GM23338 (cell line): Measurements from ENCODE around the gene LAMA1. TPM values are rescaled to one million over a fixed set of nuclear protein-coding genes. Genes with fewer than 3 reads are reported as not detected.

Experiments
- ATAC-seq: fragments of 200-7000 bp; cut with Tn5 transposase; 3 replicates; pipeline ENCODE4 v1.9.1; 2020
- DNase-seq: peaks from one replicate; pipeline ENCODE4 v3.0.0-alpha.2; 2015; ENCODE audit warnings: low spot score
- H2AFZ ChIP-seq: fragments of 200-600 bp; sonication (generic); 2 replicates; pipeline ENCODE4 v1.8.0; 2016; ENCODE audit warnings: antibody characterized with exemption, mild to moderate bottlenecking, moderate library complexity
- H3F3A ChIP-seq: fragments of 200-600 bp; sonication (generic); replicated peaks from 2 replicates; pipeline ENCODE4 v1.8.0; 2017; ENCODE audit warnings: antibody characterized with exemption, mixed run types, low read depth
- H3K27ac ChIP-seq: fragments of 200-600 bp; sonication (generic); 2 replicates; pipeline ENCODE4 v1.6.1; 2016; ENCODE audit warnings: low read depth
- H3K27me3 ChIP-seq: fragments of 200-600 bp; sonication (generic); 2 replicates; pipeline ENCODE4 v1.8.0; 2016; ENCODE audit warnings: mild to moderate bottlenecking, mixed run types, moderate library complexity; ENCODE audit not compliant: insufficient read depth
- H3K36me3 ChIP-seq: fragments of 200-600 bp; sonication (generic); 2 replicates; pipeline ENCODE4 v1.8.0; 2016; ENCODE audit warnings: mild to moderate bottlenecking; ENCODE audit not compliant: insufficient read depth
- H3K4me1 ChIP-seq: fragments of 200-600 bp; sonication (generic); 2 replicates; pipeline ENCODE4 v1.8.0; 2016; ENCODE audit warnings: mild to moderate bottlenecking, moderate library complexity; ENCODE audit not compliant: insufficient read depth
- H3K4me2 ChIP-seq: fragments of 200-600 bp; sonication (generic); 2 replicates; pipeline ENCODE4 v1.7.1; 2017; ENCODE audit warnings: mixed run types
- H3K4me3 ChIP-seq: fragments of 200-600 bp; sonication (generic); 2 replicates; pipeline ENCODE4 v1.6.1; 2016; ENCODE audit warnings: mixed run types
- H3K79me2 ChIP-seq: fragments of 200-600 bp; sonication (generic); replicated peaks from 2 replicates; pipeline ENCODE4 v1.8.0; 2017; ENCODE audit warnings: mild to moderate bottlenecking; ENCODE audit not compliant: insufficient read depth
- H3K9me2 ChIP-seq: fragments of 200-600 bp; sonication (generic); 2 replicates; pipeline ENCODE4 v1.8.0; 2017; ENCODE audit not compliant: insufficient read depth
- H4K20me1 ChIP-seq: fragments of 200-600 bp; sonication (generic); replicated peaks from 2 replicates; pipeline ENCODE4 v1.8.0; 2017; ENCODE audit warnings: mild to moderate bottlenecking; ENCODE audit not compliant: insufficient read depth
- H3K27ac Mint-ChIP-seq: 2 replicates; pipeline ENCODE4 v1.8.0; 2020; ENCODE audit warnings: inconsistent platforms, mild to moderate bottlenecking, moderate library complexity, mixed read lengths
- H3K27me3 Mint-ChIP-seq: 3 replicates; pipeline ENCODE4 v1.8.0; 2022; ENCODE audit warnings: low read depth, mild to moderate bottlenecking, moderate library complexity, mixed read lengths, inconsistent platforms; ENCODE audit not compliant: insufficient read depth, poor library complexity
- H3K36me3 Mint-ChIP-seq: 3 replicates; pipeline ENCODE4 v1.8.0; 2021; ENCODE audit warnings: low read depth, mild to moderate bottlenecking, inconsistent platforms, moderate library complexity, mixed read lengths
- H3K4me1 Mint-ChIP-seq: 3 replicates; pipeline ENCODE4 v1.8.0; 2020; ENCODE audit warnings: mild to moderate bottlenecking, inconsistent platforms, mixed read lengths
- H3K4me3 Mint-ChIP-seq: 3 replicates; pipeline ENCODE4 v1.8.0; 2021; ENCODE audit warnings: moderate library complexity, mild to moderate bottlenecking, inconsistent platforms, mixed read lengths
- H3K9me3 Mint-ChIP-seq: 3 replicates; pipeline ENCODE4 v1.8.0; 2020; ENCODE audit warnings: moderate library complexity, mild to moderate bottlenecking, inconsistent platforms, mixed read lengths
- EZH2 ChIP-seq: fragments of 200-600 bp; sonication (generic); IDR thresholded peaks from one replicate; pipeline ENCODE4 v1.8.0; 2017; ENCODE audit warnings: antibody characterized with exemption, mild to moderate bottlenecking, low read depth; ENCODE audit not compliant: unreplicated experiment
- JUNB ChIP-seq: IDR thresholded peaks from one replicate; pipeline ENCODE4 v1.6.1; 2016; ENCODE audit warnings: antibody characterized with exemption; ENCODE audit not compliant: unreplicated experiment
- NANOG ChIP-seq: IDR thresholded peaks from 2 replicates; pipeline ENCODE4 v1.6.1; 2016; ENCODE audit warnings: antibody characterized with exemption, borderline replicate concordance
- POLR2AphosphoS5 ChIP-seq: IDR thresholded peaks from 2 replicates; pipeline ENCODE4 v1.6.1; 2016; ENCODE audit warnings: antibody characterized with exemption, low read depth
- STAT1 ChIP-seq: IDR thresholded peaks from one replicate; pipeline ENCODE4 v1.6.1; 2016; ENCODE audit warnings: antibody characterized with exemption; ENCODE audit not compliant: unreplicated experiment
- ZNF114 ChIP-seq: fragments of 250-450 bp; sonication (Bioruptor Pico); IDR thresholded peaks from 2 replicates; pipeline ENCODE4 v1.5.0; 2020; ENCODE audit warnings: mild to moderate bottlenecking, moderate library complexity
- polyA plus RNA-seq: library from polyadenylated mRNA; unstranded; fragments of >200 nt; fragmentation: Nextera tagmentation; extraction: Ambion mirVana; gene quantifications from 2 replicates; pipeline ENCODE4 v1.2.1, GENCODE V29; 2016
- total RNA-seq: library from RNA; depleted of rRNA; stranded (reverse); fragments of >200 nt; shearing (Covaris generic); gene quantifications from 2 replicates; pipeline ENCODE4 v1.2.3, GENCODE V29; 2014
- TF ChIP-seq, protein P1 (sequence below), 2 experiments: fragments of 200-600 bp in 1 of 2; sonication (generic) in 1 of 2; conservative IDR thresholded peaks; 2 replicates each; pipeline versions ENCODE4 v1.5.1 to v1.6.1; 2016 to 2017; ENCODE audit warnings: antibody characterized with exemption in 2 of 2, low read depth in 2 of 2, mild to moderate bottlenecking in 2 of 2, moderate library complexity in 1 of 2
- TF ChIP-seq, protein P2 (sequence below): fragments of 250-450 bp; sonication (Bioruptor Pico); IDR thresholded peaks from 2 replicates; pipeline ENCODE4 v1.5.0; 2020; ENCODE audit warnings: mild to moderate bottlenecking, moderate library complexity
- TF ChIP-seq, protein P3 (sequence below): IDR thresholded peaks from one replicate; pipeline ENCODE4 v1.6.1; 2018; ENCODE audit warnings: antibody characterized with exemption; ENCODE audit not compliant: unreplicated experiment

LAMA1 gene
- total and polyA plus RNA-seq, 2 experiments from 2014 or later = 14.8 to 52.3 TPM

DNA sequence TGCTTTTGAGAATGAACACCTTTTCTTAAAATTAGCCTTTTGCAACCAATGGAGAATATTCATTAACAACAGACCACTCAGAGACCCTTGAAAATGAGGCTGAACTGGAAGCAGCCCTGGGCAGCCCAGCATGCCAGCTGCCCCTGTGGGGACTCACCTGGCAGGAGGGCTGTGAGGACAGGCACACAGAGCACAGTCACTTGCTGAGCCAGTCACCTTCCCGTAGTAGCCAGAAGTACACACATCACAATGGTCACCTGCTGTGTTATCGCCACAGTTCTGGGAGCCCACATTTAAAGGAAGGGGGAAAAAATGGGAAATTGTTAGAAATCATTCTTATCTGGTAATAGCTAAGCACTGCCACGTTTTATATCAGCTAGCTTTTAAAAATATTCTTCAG lies 115.5 kb downstream of the LAMA1 start:
- Histone ChIP-seq H3K27me3 (no peaks in the 10 kb centered on the region), H3K4me2 (no peak overlapping the region), H3K79me2 (no peaks in the 10 kb centered on the region), H3F3A (no peaks in the 10 kb centered on the region), H2AFZ (no peak overlapping the region), H3K4me1 (0 out of 2 replicates have a peak, but pooled peaks cover 2% of the 10 kb centered on the region), H3K4me3 (no peak overlapping the region), H3K27ac (no peak overlapping the region), H3K9me2 (no peaks in the 10 kb centered on the region), H3K36me3 (no peaks in the 10 kb centered on the region; the same call in 1 of the 2 replicates), H4K20me1 (no peaks in the 10 kb centered on the region)
- peaks cover 22% of the 10 kb centered on the region for H3K4me1 Mint-ChIP-seq
- no peak for TF ChIP-seq STAT1
- no peak for TF ChIP-seq ZNF114
- TF ChIP-seq EZH2 = no peak
- TF ChIP-seq, protein P1, sequence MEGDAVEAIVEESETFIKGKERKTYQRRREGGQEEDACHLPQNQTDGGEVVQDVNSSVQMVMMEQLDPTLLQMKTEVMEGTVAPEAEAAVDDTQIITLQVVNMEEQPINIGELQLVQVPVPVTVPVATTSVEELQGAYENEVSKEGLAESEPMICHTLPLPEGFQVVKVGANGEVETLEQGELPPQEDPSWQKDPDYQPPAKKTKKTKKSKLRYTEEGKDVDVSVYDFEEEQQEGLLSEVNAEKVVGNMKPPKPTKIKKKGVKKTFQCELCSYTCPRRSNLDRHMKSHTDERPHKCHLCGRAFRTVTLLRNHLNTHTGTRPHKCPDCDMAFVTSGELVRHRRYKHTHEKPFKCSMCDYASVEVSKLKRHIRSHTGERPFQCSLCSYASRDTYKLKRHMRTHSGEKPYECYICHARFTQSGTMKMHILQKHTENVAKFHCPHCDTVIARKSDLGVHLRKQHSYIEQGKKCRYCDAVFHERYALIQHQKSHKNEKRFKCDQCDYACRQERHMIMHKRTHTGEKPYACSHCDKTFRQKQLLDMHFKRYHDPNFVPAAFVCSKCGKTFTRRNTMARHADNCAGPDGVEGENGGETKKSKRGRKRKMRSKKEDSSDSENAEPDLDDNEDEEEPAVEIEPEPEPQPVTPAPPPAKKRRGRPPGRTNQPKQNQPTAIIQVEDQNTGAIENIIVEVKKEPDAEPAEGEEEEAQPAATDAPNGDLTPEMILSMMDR (conservative IDR thresholded peaks at IDR 0.05; ENCODE audit: low read depth in 2 of 2) = no peak
- no peak for TF ChIP-seq POLR2AphosphoS5
- TF ChIP-seq, protein P2, sequence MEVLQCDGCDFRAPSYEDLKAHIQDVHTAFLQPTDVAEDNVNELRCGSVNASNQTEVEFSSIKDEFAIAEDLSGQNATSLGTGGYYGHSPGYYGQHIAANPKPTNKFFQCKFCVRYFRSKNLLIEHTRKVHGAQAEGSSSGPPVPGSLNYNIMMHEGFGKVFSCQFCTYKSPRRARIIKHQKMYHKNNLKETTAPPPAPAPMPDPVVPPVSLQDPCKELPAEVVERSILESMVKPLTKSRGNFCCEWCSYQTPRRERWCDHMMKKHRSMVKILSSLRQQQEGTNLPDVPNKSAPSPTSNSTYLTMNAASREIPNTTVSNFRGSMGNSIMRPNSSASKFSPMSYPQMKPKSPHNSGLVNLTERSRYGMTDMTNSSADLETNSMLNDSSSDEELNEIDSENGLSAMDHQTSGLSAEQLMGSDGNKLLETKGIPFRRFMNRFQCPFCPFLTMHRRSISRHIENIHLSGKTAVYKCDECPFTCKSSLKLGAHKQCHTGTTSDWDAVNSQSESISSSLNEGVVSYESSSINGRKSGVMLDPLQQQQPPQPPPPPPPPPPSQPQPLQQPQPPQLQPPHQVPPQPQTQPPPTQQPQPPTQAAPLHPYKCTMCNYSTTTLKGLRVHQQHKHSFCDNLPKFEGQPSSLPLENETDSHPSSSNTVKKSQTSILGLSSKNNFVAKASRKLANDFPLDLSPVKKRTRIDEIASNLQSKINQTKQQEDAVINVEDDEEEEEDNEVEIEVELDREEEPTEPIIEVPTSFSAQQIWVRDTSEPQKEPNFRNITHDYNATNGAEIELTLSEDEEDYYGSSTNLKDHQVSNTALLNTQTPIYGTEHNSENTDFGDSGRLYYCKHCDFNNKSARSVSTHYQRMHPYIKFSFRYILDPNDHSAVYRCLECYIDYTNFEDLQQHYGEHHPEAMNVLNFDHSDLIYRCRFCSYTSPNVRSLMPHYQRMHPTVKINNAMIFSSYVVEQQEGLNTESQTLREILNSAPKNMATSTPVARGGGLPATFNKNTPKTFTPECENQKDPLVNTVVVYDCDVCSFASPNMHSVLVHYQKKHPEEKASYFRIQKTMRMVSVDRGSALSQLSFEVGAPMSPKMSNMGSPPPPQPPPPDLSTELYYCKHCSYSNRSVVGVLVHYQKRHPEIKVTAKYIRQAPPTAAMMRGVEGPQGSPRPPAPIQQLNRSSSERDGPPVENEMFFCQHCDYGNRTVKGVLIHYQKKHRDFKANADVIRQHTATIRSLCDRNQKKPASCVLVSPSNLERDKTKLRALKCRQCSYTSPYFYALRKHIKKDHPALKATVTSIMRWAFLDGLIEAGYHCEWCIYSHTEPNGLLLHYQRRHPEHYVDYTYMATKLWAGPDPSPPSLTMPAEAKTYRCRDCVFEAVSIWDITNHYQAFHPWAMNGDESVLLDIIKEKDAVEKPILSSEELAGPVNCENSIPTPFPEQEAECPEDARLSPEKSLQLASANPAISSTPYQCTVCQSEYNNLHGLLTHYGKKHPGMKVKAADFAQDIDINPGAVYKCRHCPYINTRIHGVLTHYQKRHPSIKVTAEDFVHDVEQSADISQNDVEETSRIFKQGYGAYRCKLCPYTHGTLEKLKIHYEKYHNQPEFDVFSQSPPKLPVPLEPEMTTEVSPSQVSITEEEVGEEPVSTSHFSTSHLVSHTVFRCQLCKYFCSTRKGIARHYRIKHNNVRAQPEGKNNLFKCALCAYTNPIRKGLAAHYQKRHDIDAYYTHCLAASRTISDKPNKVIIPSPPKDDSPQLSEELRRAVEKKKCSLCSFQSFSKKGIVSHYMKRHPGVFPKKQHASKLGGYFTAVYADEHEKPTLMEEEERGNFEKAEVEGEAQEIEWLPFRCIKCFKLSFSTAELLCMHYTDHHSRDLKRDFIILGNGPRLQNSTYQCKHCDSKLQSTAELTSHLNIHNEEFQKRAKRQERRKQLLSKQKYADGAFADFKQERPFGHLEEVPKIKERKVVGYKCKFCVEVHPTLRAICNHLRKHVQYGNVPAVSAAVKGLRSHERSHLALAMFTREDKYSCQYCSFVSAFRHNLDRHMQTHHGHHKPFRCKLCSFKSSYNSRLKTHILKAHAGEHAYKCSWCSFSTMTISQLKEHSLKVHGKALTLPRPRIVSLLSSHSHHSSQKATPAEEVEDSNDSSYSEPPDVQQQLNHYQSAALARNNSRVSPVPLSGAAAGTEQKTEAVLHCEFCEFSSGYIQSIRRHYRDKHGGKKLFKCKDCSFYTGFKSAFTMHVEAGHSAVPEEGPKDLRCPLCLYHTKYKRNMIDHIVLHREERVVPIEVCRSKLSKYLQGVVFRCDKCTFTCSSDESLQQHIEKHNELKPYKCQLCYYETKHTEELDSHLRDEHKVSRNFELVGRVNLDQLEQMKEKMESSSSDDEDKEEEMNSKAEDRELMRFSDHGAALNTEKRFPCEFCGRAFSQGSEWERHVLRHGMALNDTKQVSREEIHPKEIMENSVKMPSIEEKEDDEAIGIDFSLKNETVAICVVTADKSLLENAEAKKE (CRISPR knock-in tag) = no peak
- TF ChIP-seq JUNB = no peak
- TF ChIP-seq NANOG = no peak
- TF ChIP-seq, protein P3, sequence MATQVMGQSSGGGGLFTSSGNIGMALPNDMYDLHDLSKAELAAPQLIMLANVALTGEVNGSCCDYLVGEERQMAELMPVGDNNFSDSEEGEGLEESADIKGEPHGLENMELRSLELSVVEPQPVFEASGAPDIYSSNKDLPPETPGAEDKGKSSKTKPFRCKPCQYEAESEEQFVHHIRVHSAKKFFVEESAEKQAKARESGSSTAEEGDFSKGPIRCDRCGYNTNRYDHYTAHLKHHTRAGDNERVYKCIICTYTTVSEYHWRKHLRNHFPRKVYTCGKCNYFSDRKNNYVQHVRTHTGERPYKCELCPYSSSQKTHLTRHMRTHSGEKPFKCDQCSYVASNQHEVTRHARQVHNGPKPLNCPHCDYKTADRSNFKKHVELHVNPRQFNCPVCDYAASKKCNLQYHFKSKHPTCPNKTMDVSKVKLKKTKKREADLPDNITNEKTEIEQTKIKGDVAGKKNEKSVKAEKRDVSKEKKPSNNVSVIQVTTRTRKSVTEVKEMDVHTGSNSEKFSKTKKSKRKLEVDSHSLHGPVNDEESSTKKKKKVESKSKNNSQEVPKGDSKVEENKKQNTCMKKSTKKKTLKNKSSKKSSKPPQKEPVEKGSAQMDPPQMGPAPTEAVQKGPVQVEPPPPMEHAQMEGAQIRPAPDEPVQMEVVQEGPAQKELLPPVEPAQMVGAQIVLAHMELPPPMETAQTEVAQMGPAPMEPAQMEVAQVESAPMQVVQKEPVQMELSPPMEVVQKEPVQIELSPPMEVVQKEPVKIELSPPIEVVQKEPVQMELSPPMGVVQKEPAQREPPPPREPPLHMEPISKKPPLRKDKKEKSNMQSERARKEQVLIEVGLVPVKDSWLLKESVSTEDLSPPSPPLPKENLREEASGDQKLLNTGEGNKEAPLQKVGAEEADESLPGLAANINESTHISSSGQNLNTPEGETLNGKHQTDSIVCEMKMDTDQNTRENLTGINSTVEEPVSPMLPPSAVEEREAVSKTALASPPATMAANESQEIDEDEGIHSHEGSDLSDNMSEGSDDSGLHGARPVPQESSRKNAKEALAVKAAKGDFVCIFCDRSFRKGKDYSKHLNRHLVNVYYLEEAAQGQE = no peak
- H3K36me3 Mint-ChIP-seq = peaks cover 21% of the 10 kb centered on the region
- H3K9me3 Mint-ChIP-seq = no peaks in the 10 kb centered on the region
- DNase-seq = peak; percentile 48
- ATAC-seq = peak; percentile 95
- peaks cover 2% of the 10 kb centered on the region for H3K27me3 Mint-ChIP-seq
- no peak overlapping the region for H3K4me3 Mint-ChIP-seq
- H3K27ac Mint-ChIP-seq = peak overlapping the region; percentile 78; the same call in 1 of the 2 replicates
